ENCODE results near the gene TRPM6.

GRCh38 chr9:74770508-74771261 is 117.0 kb downstream of the TRPM6 start:
- TF ChIP-seq CTCF (conservative IDR thresholded peaks at IDR 0.05; ENCODE audit: low read length): peak; percentile 93
- TF ChIP-seq EZH2phosphoT487 (IDR thresholded peaks at IDR 0.05; ENCODE audit: borderline replicate concordance, low read depth, low read length): no peak

All from OCI-LY7 (cell line).